HepG2 (cell line): ENCODE measurements around the gene AP3D1. TPM values are rescaled to one million over a fixed set of nuclear protein-coding genes. Genes with fewer than 3 reads are reported as not detected.

Experiments
- CHD4 ChIP-seq: fragments of 200-600 bp; sonication (generic); IDR thresholded peaks from 2 replicates; pipeline ENCODE4 v1.7.0; 2017; ENCODE audit warnings: mild to moderate bottlenecking, low read length, borderline replicate concordance
- GABPA ChIP-seq, 2 experiments: IDR thresholded peaks; 2 replicates each; pipeline ENCODE4 v1.6.1; 2011 to 2016; ENCODE audit warnings: low read depth in 2 of 2, low read length in 1 of 2, missing biosample characterization in 1 of 2, missing genetic modification characterization in 1 of 2
- HNF1A ChIP-seq, 2 experiments: sonication (generic) in 1 of 2; formaldehyde crosslinking in 1 of 2; IDR thresholded peaks; 2 replicates each; pipeline versions ENCODE4 v1.4.0 to v1.6.1; 2016 to 2020; ENCODE audit warnings: borderline replicate concordance in 1 of 2, low read depth in 1 of 2, mild to moderate bottlenecking in 1 of 2, missing genetic modification reagents in 1 of 2
- HNF4A ChIP-seq: sonication (generic); formaldehyde crosslinking; IDR thresholded peaks from 2 replicates; pipeline ENCODE4 v1.4.0; 2020; ENCODE audit warnings: missing genetic modification reagents
- NONO ChIP-seq, 2 experiments: fragments of 450-650 bp in 1 of 2; sonication (generic) in 1 of 2; formaldehyde crosslinking in 1 of 2; IDR thresholded peaks in 1 of 2; conservative IDR thresholded peaks in 1 of 2; 2 replicates each; pipeline versions ENCODE4 v1.6.1 to v1.8.0; 2017 to 2022; ENCODE audit warnings: mild to moderate bottlenecking in 1 of 2, missing genetic modification reagents in 1 of 2, moderate library complexity in 1 of 2
- PHF20 ChIP-seq: sonication (generic); formaldehyde crosslinking; IDR thresholded peaks from 2 replicates; pipeline ENCODE4 v1.5.0; 2020; ENCODE audit warnings: mild to moderate bottlenecking, missing genetic modification reagents
- PHF8 ChIP-seq: sonication (generic); formaldehyde crosslinking; IDR thresholded peaks from 2 replicates; pipeline ENCODE4 v1.5.0; 2020; ENCODE audit warnings: missing genetic modification reagents
- RBFOX2 ChIP-seq: fragments of 200-400 bp; formaldehyde crosslinking; IDR thresholded peaks from 2 replicates; pipeline ENCODE4 v1.6.1; 2017; ENCODE audit warnings: low read depth, mild to moderate bottlenecking, low read length
- RERE ChIP-seq: IDR thresholded peaks from 2 replicates; pipeline ENCODE4 v1.6.1; 2016; ENCODE audit warnings: low read depth, missing genetic modification reagents, missing compliant biosample characterization
- ZBTB1 ChIP-seq: sonication (generic); formaldehyde crosslinking; IDR thresholded peaks from 2 replicates; pipeline ENCODE4 v1.4.0; 2020; ENCODE audit warnings: missing genetic modification reagents, borderline replicate concordance
- ZBTB20 ChIP-seq: sonication (generic); formaldehyde crosslinking; IDR thresholded peaks from 2 replicates; pipeline ENCODE4 v1.8.1; 2023; ENCODE audit warnings: missing genetic modification reagents, low read depth, mild to moderate bottlenecking, borderline replicate concordance
- ZNF609 ChIP-seq: sonication (generic); formaldehyde crosslinking; IDR thresholded peaks from 2 replicates; pipeline ENCODE4 v1.4.0; 2020; ENCODE audit warnings: mild to moderate bottlenecking, missing genetic modification reagents, borderline replicate concordance
- ZNF768 ChIP-seq: sonication (generic); formaldehyde crosslinking; IDR thresholded peaks from 2 replicates; pipeline ENCODE4 v1.4.0; 2020; ENCODE audit warnings: missing genetic modification reagents
- polyA plus RNA-seq, 8 experiments: library from polyadenylated mRNA; depleted of rRNA in 3 of 8; stranded (reverse) in 7 of 8; unstranded in 1 of 8; fragments of >200 nt; fragmentation: Illumina TruSeq in 4 of 8; extraction: Trizol in 4 of 8; gene quantifications; 2 replicates each; pipeline versions ENCODE4 v1.2.1 to v1.2.3, GENCODE V29; 2011 to 2016; ENCODE audit warnings: low read depth in 4 of 8, missing spikeins in 1 of 8, mixed read lengths in 1 of 8; ENCODE audit not compliant: insufficient read depth in 1 of 8
- total RNA-seq, 5 experiments: library from RNA; depleted of rRNA; stranded (reverse); fragments of >200 nt; fragmentation: Illumina TruSeq; extraction: Trizol; gene quantifications; 2 replicates each; pipeline ENCODE4 v1.2.3, GENCODE V29; 2016; ENCODE audit warnings: low read depth in 1 of 5

Gene AP3D1
- total and polyA plus RNA-seq, 2 of the 13 experiments (the other 11 are each of a cell fraction or from before 2014, with no cell fraction given) = 68.0 to 82.6 TPM

- no peak for TF ChIP-seq HNF1A (IDR thresholded peaks at IDR 0.05; ENCODE audit: low read depth)
- no peak for TF ChIP-seq HNF1A (CRISPR knock-in tag; IDR thresholded peaks at IDR 0.05; ENCODE audit: borderline replicate concordance)
- peak; percentile 78 for TF ChIP-seq RBFOX2
- TF ChIP-seq GABPA (IDR thresholded peaks at IDR 0.05; ENCODE audit: low read depth, low read length) = no peak
- no peak for TF ChIP-seq GABPA (CRISPR knock-in tag; IDR thresholded peaks at IDR 0.05; ENCODE audit: low read depth)
- TF ChIP-seq RERE = no peak
- 0 out of 2 replicates have a peak, but pooled peaks have one; percentile 28 for TF ChIP-seq ZNF768 (CRISPR knock-in tag)
- TF ChIP-seq HNF4A = no peak
- TF ChIP-seq ZBTB20 (CRISPR knock-in tag) = no peak
- no peak for TF ChIP-seq ZNF609
- no peak for TF ChIP-seq NONO (IDR thresholded peaks at IDR 0.05)
- no peak for TF ChIP-seq NONO (CRISPR knock-in tag; conservative IDR thresholded peaks at IDR 0.05)
- no peak for TF ChIP-seq PHF20 (CRISPR knock-in tag)
- no peak for TF ChIP-seq ZBTB1 (CRISPR knock-in tag)
- TF ChIP-seq PHF8 (CRISPR knock-in tag) = peak; percentile 83
- TF ChIP-seq CHD4 = no peak
These were observed 500 bp downstream of the AP3D1 start (continued) for GRCh38 chr19:2150794-2151338.
